GM19324 (cell line): Measurements from ENCODE around the gene B4GAT1.
"Not testable (repeated sequence)": the region's sequence is repeated elsewhere in the genome, so short reads cannot be mapped to it uniquely, and the experiment has no call there.

Experiments used
- ATAC-seq: cut with Tn5 transposase; IDR thresholded peaks from one replicate; pipeline ENCODE4 v1.9.1; 2021; ENCODE audit warnings: mild to moderate bottlenecking, moderate library complexity; ENCODE audit not compliant: unreplicated experiment, low FRiP score

Gene B4GAT1

GRCh38 chr11:66326261-66327111 lies 20.9 kb downstream of the B4GAT1 start:
- ATAC-seq: no peak

- no peak for ATAC-seq
Observed at GRCh38 chr11:66325263-66325671, 22.2 kb downstream of the B4GAT1 start.

- no peak for ATAC-seq
Observed at GRCh38 chr11:66324664-66325063, 22.8 kb downstream of the B4GAT1 start.

- ATAC-seq: no peak
Observed at GRCh38 chr11:66323684-66324083, 23.7 kb downstream of the B4GAT1 start.

GRCh38 chr11:66322732-66323427 lies 24.5 kb downstream of the B4GAT1 start:
- ATAC-seq: no peak

- ATAC-seq: no peak
Observed at GRCh38 chr11:66321606-66322005, 25.8 kb downstream of the B4GAT1 start.

GRCh38 chr11:66320748-66321147 lies 26.7 kb downstream of the B4GAT1 start:
- ATAC-seq: not testable (repeated sequence)

- not testable (repeated sequence) for ATAC-seq
Observed at GRCh38 chr11:66320289-66320688, 27.1 kb downstream of the B4GAT1 start.

GRCh38 chr11:66318600-66318970 lies 28.8 kb downstream of the B4GAT1 start:
- no peak for ATAC-seq

GRCh38 chr11:66317723-66318599 lies 29.5 kb downstream of the B4GAT1 start:
- no peak for ATAC-seq

- no peak for ATAC-seq
Observed at GRCh38 chr11:66317322-66317722, 30.1 kb downstream of the B4GAT1 start.

GRCh38 chr11:66316849-66317251 lies 30.6 kb downstream of the B4GAT1 start, which contains the start of gene CD248:
TSS of gene CD248 (minus strand) at chr11:66317044. CDS start at chr11:66317027, 17 bp downstream.
- no peak for ATAC-seq

- ATAC-seq: no peak
Observed at GRCh38 chr11:66315921-66316811, 31.3 kb downstream of the B4GAT1 start.

GRCh38 chr11:66315498-66315885 lies 31.9 kb downstream of the B4GAT1 start:
- no peak for ATAC-seq

GRCh38 chr11:66314561-66315497 lies 32.6 kb downstream of the B4GAT1 start:
- no peak for ATAC-seq

- ATAC-seq: no peak
Observed at GRCh38 chr11:66314186-66314501, 33.3 kb downstream of the B4GAT1 start.

- ATAC-seq: no peak
Observed at GRCh38 chr11:66313321-66314185, 33.9 kb downstream of the B4GAT1 start.
